GM12892 (cell line): Measurements from ENCODE around the gene SNX13.

Source experiments
- DNase-seq: peaks from one replicate; pipeline ENCODE4 v3.0.0; 2011; ENCODE audit not compliant: insufficient read length
- FAIRE-seq: peaks from 2 replicates; lab custom pipeline; 2011; peaks lifted over from hg19 to GRCh38; lab: Jason Lieb, UNC
- POLR2A ChIP-seq: IDR thresholded peaks from 2 replicates; pipeline ENCODE4 v1.6.1; 2011; ENCODE audit warnings: low read depth, low read length, control low read depth
- POLR2AphosphoS5 ChIP-seq: IDR thresholded peaks from 2 replicates; pipeline ENCODE4 v1.6.1; 2011; ENCODE audit warnings: low read depth, low read length, control low read depth
- TAF1 ChIP-seq: IDR thresholded peaks from 2 replicates; pipeline ENCODE4 v1.6.1; 2011; ENCODE audit warnings: low read depth, mild to moderate bottlenecking, control low read depth, low read length, borderline replicate concordance

Gene SNX13

GRCh38 chr7:17966706-17967105, 26.4 kb upstream of the SNX13 start:
- no peak for DNase-seq
- TF ChIP-seq POLR2A = no peak
- TF ChIP-seq POLR2AphosphoS5 = no peak
- TF ChIP-seq TAF1 = no peak
- FAIRE-seq = no peak

DNA sequence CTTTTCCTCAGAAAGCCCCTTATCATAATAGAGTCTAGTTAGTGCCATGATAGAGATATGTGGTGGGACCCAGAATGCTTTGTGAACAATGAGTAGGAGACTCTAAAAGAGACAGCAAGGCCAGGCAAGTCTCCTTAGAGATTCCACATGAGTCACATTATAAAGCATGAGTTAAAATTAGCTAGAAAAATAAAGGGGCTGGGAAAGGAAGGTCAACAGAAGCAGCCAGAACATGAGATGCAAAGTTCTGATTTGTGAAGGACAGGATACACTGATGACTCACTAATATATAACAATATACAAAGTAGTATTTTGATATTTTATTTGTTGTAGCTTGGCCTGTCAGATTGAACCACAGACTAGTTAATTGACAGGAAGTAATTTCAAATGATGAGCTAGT, 25.3 kb upstream of the SNX13 start:
- DNase-seq (no peak), FAIRE-seq (no peak)
- TF ChIP-seq POLR2AphosphoS5 = no peak
- TF ChIP-seq POLR2A = no peak
- no peak for TF ChIP-seq TAF1

DNA sequence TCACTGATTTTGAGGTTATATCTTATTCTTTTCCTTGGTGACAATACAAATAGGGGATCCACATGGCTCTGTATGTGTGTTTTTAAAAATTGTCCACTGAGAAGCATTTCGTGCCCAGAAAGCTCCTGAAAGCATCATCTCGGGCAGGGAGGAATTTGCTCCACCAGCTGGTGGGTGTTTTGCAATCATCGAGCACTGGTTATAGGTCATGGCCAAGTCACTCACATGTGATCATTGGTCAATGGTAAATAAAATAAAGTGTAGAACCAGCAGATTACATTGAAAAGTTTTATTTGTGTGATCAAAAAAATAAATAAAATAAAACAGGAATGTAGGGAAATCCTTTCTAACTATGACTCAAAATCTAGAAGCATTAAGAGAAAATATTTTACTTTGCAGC, 23.0 kb upstream of the SNX13 start:
- DNase-seq (no peak), FAIRE-seq (no peak)
- TF ChIP-seq POLR2AphosphoS5 = no peak
- no peak for TF ChIP-seq POLR2A

DNA sequence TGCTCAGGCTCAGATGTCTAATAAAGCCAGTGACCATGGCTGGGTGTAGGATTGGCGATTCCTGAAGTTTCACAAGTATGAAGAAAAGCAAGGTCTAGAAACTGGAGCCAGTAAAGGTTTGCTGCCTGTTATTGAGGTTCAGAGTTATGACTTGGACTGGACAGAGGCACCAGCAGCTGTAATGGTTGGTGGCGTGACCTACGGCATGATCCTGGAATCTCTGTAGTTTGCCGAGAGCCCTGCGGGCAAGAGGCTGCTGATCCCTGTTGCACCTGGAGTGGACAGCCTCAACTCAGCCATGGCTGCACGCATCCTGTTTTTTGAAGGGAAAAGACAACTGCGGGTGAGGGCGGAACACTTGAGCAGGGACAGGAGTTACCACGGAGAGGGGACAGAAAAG, 22.4 kb upstream of the SNX13 start:
- FAIRE-seq (no peak), DNase-seq (no peak)
- TF ChIP-seq TAF1 = no peak
- TF ChIP-seq POLR2A = no peak
- TF ChIP-seq POLR2AphosphoS5 = no peak

- DNase-seq (no peak), FAIRE-seq (no peak)
- TF ChIP-seq POLR2A (no peak), TAF1 (no peak), POLR2AphosphoS5 (no peak)
Measured at GRCh38 chr7:17957871-17958270, 17.6 kb upstream of the SNX13 start.

- TF ChIP-seq POLR2AphosphoS5 (no peak), POLR2A (no peak), TAF1 (no peak)
- peak; percentile 85 for FAIRE-seq
- no peak for DNase-seq
Measured at GRCh38 chr7:17952387-17952786, 12.1 kb upstream of the SNX13 start.

DNA sequence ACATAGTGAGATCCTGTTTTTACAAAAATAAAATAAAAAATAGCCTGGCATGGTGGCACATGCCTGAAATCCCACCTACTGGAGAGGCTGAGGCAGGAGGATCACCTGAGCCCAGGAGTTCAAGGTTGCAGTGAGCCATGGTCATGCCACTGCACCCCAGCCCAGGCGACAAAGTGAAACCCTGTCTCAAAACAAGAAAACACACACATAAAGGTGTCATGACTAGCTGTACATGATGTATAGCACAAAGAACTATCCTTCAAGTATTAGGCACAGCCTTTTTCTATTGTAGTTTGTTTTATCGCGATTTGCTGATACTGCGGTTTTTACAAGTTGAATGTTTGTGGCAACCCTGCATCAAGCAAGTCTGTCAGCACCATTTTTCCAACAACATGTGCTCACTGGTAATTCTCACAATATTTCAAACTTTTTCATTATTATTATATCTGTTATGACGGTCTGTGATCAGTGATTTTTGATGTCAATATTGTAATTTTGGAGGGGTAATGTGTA, 11.5 kb upstream of the SNX13 start:
- TF ChIP-seq POLR2A = no peak
- TF ChIP-seq POLR2AphosphoS5 = no peak
- no peak for TF ChIP-seq TAF1
- DNase-seq (no peak), FAIRE-seq (peak; percentile 40)

- no peak for DNase-seq
- FAIRE-seq = no peak
- TF ChIP-seq POLR2A = no peak
- no peak for TF ChIP-seq TAF1
- no peak for TF ChIP-seq POLR2AphosphoS5
Measured at GRCh38 chr7:17948526-17949238, 8.4 kb upstream of the SNX13 start.

DNA sequence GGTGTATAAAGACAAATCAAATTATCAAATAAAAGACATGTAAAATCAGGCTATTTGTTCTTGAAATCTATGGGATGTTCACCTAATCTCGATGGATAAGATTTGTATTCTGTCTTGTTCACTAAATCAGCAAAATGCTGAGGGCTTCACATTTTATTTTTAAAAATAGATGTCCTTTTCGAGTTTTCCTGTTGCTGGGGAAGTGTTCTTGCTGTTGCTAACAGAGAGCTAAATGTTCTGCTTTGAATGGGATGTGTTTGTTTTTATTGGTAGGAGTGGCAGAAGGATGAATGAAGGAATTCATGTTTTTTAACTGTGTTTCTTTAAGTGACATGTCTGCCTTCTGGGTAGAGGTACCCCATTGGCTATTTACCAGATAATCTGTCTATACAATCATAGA, 7.3 kb upstream of the SNX13 start:
- FAIRE-seq = no peak

GRCh38 chr7:17946591-17946990, 6.3 kb upstream of the SNX13 start:
- no peak for TF ChIP-seq POLR2AphosphoS5
- TF ChIP-seq TAF1 = no peak
- TF ChIP-seq POLR2A = no peak
- FAIRE-seq = peak; percentile 21
- no peak for DNase-seq

More for the DNA sequence above, 7.3 kb upstream of the SNX13 start:
- TF ChIP-seq POLR2AphosphoS5 (no peak), TAF1 (no peak), POLR2A (no peak)
- DNase-seq = no peak

DNA sequence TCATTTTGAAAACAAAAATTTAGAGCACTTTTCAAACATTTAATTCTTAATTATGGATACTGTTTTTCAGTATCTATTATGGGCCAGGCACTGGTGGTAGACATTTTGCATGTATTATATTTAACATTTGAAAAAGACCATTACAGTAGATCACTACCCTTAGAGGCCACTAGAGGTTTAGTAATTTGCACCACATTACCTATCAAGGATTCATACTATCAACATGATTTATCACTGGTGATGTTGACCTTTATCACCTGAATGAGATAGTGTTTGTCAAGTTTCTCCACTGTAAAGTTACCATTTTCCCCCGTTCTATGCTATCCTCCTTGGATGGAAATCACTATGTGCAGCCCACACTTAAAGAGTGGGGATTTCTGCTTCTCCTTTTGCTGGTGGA, 4.4 kb upstream of the SNX13 start:
- TF ChIP-seq TAF1 (no peak), POLR2AphosphoS5 (no peak)
- DNase-seq (no peak), FAIRE-seq (no peak)

- DNase-seq (no peak), FAIRE-seq (no peak)
- TF ChIP-seq POLR2AphosphoS5 = no peak
- no peak for TF ChIP-seq POLR2A
- no peak for TF ChIP-seq TAF1
Measured at GRCh38 chr7:17943006-17943405, 2.7 kb upstream of the SNX13 start.
